DND-41 (cell line): ENCODE data around the gene FMO2.

Experiments used
- ATAC-seq: fragments of 200-7000 bp; cut with Tn5 transposase; 3 replicates; pipeline ENCODE4 v1.9.1; 2021; ENCODE audit warnings: low read depth; ENCODE audit not compliant: insufficient read depth
- DNase-seq: peaks from one replicate; pipeline ENCODE4 v3.0.0-alpha.2; 2020
- H2AFZ ChIP-seq: 2 replicates; pipeline ENCODE4 v1.6.0; 2012; ENCODE audit warnings: low read depth, low read length
- H3K27ac ChIP-seq: 2 replicates; pipeline ENCODE4 v1.5.1; 2012; ENCODE audit warnings: low read length, inconsistent platforms
- H3K27me3 ChIP-seq: fragments of 200-600 bp; sonication (generic); 2 replicates; pipeline ENCODE4 v1.6.0; 2012; ENCODE audit warnings: low read length, mild to moderate bottlenecking, inconsistent platforms; ENCODE audit not compliant: insufficient read depth, poor library complexity
- H3K36me3 ChIP-seq: 2 replicates; pipeline ENCODE4 v1.5.1; 2012; ENCODE audit warnings: low read length, inconsistent platforms; ENCODE audit not compliant: insufficient read depth
- H3K4me1 ChIP-seq: 2 replicates; pipeline ENCODE4 v1.5.1; 2012; ENCODE audit warnings: mild to moderate bottlenecking, low read length; ENCODE audit not compliant: insufficient read depth
- H3K4me2 ChIP-seq: 2 replicates; pipeline ENCODE4 v1.6.0; 2012; ENCODE audit warnings: mild to moderate bottlenecking, moderate library complexity, low read length, inconsistent platforms; ENCODE audit not compliant: insufficient read depth
- H3K4me3 ChIP-seq, 2 experiments: fragments of 200-600 bp in 1 of 2; shearing (Covaris generic) in 1 of 2; 2 replicates each; pipeline ENCODE4 v1.5.1; 2012 to 2016; ENCODE audit warnings: inconsistent platforms in 2 of 2, low read length in 2 of 2, mild to moderate bottlenecking in 2 of 2, low read depth in 1 of 2, moderate library complexity in 1 of 2
- H3K79me2 ChIP-seq: 2 replicates; pipeline ENCODE4 v1.6.0; 2012; ENCODE audit warnings: low read length, inconsistent platforms; ENCODE audit not compliant: insufficient read depth
- H3K9ac ChIP-seq: 2 replicates; pipeline ENCODE4 v1.6.0; 2012; ENCODE audit warnings: low read depth, mild to moderate bottlenecking, inconsistent platforms, low read length, moderate library complexity
- H3K9me3 ChIP-seq: 2 replicates; pipeline ENCODE4 v1.5.1; 2012; ENCODE audit warnings: low read length, moderate library complexity, mild to moderate bottlenecking, inconsistent platforms; ENCODE audit not compliant: insufficient read depth, severe bottlenecking
- H4K20me1 ChIP-seq: 2 replicates; pipeline ENCODE4 v1.6.0; 2012; ENCODE audit warnings: low read length; ENCODE audit not compliant: insufficient read depth
- EZH2 ChIP-seq: IDR thresholded peaks from 3 replicates; pipeline ENCODE4 v1.6.1; 2012; ENCODE audit warnings: borderline replicate concordance, low read depth, mild to moderate bottlenecking, moderate library complexity, low read length, inconsistent platforms; ENCODE audit not compliant: severe bottlenecking
- TF ChIP-seq, protein P1 (sequence below): IDR thresholded peaks from 2 replicates; pipeline ENCODE4 v1.5.1; 2012; ENCODE audit warnings: borderline replicate concordance, low read length, moderate library complexity, mild to moderate bottlenecking; ENCODE audit not compliant: poor library complexity, severe bottlenecking; ENCODE audit errors: extremely low read depth

FMO2 gene

DNA sequence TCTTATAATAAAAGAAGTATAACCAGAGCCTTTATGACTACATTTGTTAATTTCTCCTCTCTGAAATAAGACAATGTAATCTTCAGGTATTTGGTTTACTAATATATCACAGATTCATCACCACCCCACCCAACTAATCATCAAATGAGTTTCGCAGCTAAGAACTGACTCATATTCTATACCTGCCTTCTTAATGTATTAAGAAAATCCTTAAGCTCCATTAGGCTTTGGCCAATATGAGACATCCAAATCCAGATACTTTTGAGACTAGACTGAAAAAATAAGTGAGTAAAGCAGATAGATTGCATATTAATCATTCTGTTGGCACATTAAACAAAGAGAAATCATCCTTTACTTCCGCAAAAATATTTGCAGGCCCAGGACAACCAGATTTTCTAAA, 18.7 kb upstream of the FMO2 start:
- Histone ChIP-seq H3K4me2 (no peak overlapping the region), H3K4me3 (no peak overlapping the region), H3K79me2 (no peaks in the 10 kb centered on the region), H2AFZ (no peak overlapping the region), H3K9me3 (peaks cover 3% of the 10 kb centered on the region), H3K27ac (no peak overlapping the region), H3K27me3 (no peaks in the 10 kb centered on the region), H3K4me1 (no peaks in the 10 kb centered on the region), H3K9ac (no peak overlapping the region), H3K36me3 (no peaks in the 10 kb centered on the region), H4K20me1 (no peaks in the 10 kb centered on the region)
- no peak for DNase-seq
- TF ChIP-seq EZH2, result no peak
- TF ChIP-seq, protein P1, sequence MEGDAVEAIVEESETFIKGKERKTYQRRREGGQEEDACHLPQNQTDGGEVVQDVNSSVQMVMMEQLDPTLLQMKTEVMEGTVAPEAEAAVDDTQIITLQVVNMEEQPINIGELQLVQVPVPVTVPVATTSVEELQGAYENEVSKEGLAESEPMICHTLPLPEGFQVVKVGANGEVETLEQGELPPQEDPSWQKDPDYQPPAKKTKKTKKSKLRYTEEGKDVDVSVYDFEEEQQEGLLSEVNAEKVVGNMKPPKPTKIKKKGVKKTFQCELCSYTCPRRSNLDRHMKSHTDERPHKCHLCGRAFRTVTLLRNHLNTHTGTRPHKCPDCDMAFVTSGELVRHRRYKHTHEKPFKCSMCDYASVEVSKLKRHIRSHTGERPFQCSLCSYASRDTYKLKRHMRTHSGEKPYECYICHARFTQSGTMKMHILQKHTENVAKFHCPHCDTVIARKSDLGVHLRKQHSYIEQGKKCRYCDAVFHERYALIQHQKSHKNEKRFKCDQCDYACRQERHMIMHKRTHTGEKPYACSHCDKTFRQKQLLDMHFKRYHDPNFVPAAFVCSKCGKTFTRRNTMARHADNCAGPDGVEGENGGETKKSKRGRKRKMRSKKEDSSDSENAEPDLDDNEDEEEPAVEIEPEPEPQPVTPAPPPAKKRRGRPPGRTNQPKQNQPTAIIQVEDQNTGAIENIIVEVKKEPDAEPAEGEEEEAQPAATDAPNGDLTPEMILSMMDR, result no peak
- no peak for ATAC-seq

- no peak overlapping the region for H2AFZ ChIP-seq
- TF ChIP-seq, protein P1, result no peak
- TF ChIP-seq EZH2, result no peak
- H3K27me3 ChIP-seq, result no peaks in the 10 kb centered on the region
- no peak overlapping the region for H3K4me2 ChIP-seq
- no peak overlapping the region for H3K4me3 ChIP-seq
- H3K27ac ChIP-seq, result no peak overlapping the region
- ATAC-seq (no peak), DNase-seq (no peak)
- H3K9ac ChIP-seq, result no peak overlapping the region
- no peaks in the 10 kb centered on the region for H3K4me1 ChIP-seq
- peaks cover 3% of the 10 kb centered on the region for H3K9me3 ChIP-seq
- H3K36me3 ChIP-seq, result no peaks in the 10 kb centered on the region
- H4K20me1 ChIP-seq, result no peaks in the 10 kb centered on the region
- H3K79me2 ChIP-seq, result no peaks in the 10 kb centered on the region
Measured at GRCh38 chr1:171167785-171168184, 17.3 kb upstream of the FMO2 start.

DNA sequence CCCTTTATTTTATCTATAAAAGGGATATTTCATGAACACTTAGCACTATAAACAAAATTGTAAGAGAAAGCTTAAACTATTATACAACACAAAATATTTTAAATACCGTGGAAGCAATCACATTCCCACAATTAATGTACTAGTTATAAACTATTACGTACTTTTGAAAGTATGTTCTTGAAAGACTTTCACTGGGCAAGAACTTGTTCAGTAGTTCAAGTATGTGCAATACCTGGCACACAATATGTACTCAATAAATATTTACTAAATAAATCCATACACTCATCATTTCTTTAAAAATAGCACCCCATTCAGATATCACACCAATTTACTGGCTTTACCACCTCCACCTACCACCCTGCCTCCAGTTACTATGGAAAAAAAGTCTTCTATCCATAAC, 12.6 kb upstream of the FMO2 start:
- no peaks in the 10 kb centered on the region for H3K27me3 ChIP-seq
- TF ChIP-seq EZH2, result no peak
- TF ChIP-seq, protein P1, result no peak
- no peaks in the 10 kb centered on the region for H4K20me1 ChIP-seq
- H3K36me3 ChIP-seq, result no peaks in the 10 kb centered on the region
- no peak overlapping the region for H3K9ac ChIP-seq
- no peak overlapping the region for H3K4me2 ChIP-seq
- no peak overlapping the region for H2AFZ ChIP-seq
- no peak overlapping the region for H3K4me3 ChIP-seq
- DNase-seq (no peak), ATAC-seq (no peak)
- H3K4me1 ChIP-seq, result no peaks in the 10 kb centered on the region
- H3K9me3 ChIP-seq, result peaks cover 3% of the 10 kb centered on the region
- no peaks in the 10 kb centered on the region for H3K79me2 ChIP-seq
- H3K27ac ChIP-seq, result no peak overlapping the region

DNA sequence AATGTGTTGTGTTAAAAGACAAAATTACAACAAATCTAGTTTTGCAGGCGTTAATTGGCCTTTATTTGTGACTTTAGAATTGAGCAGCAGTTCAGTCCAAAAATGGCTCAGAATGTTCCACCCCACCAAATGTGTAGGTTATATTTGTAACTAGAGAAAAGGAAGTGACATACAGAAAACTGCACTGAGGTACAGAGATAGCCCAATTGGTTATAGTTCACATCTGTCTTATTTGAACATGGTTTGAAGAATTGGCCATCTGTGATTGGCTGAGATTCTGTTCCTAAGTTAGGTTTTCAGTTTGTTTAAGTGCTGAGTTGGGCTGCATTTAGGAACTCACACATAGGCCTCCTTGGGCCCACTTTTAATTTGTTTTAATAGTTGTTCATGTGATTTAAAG, 12.0 kb upstream of the FMO2 start:
- Histone ChIP-seq H3K9ac (no peak overlapping the region), H3K4me2 (no peak overlapping the region), H3K4me1 (no peaks in the 10 kb centered on the region), H3K4me3 (no peak overlapping the region), H4K20me1 (no peaks in the 10 kb centered on the region), H3K9me3 (peaks cover 3% of the 10 kb centered on the region), H2AFZ (no peak overlapping the region), H3K27ac (no peak overlapping the region), H3K36me3 (no peaks in the 10 kb centered on the region), H3K27me3 (no peaks in the 10 kb centered on the region), H3K79me2 (no peaks in the 10 kb centered on the region)
- TF ChIP-seq, protein P1, result no peak
- no peak for TF ChIP-seq EZH2
- ATAC-seq (no peak), DNase-seq (no peak)
